HG02885 (cell line): Measurements from ENCODE around the gene REC114.

Experiments
- ATAC-seq: cut with Tn5 transposase; IDR thresholded peaks from one replicate; pipeline ENCODE4 v1.9.1; 2021; ENCODE audit warnings: mild to moderate bottlenecking; ENCODE audit not compliant: unreplicated experiment, poor library complexity

The REC114 gene

DNA sequence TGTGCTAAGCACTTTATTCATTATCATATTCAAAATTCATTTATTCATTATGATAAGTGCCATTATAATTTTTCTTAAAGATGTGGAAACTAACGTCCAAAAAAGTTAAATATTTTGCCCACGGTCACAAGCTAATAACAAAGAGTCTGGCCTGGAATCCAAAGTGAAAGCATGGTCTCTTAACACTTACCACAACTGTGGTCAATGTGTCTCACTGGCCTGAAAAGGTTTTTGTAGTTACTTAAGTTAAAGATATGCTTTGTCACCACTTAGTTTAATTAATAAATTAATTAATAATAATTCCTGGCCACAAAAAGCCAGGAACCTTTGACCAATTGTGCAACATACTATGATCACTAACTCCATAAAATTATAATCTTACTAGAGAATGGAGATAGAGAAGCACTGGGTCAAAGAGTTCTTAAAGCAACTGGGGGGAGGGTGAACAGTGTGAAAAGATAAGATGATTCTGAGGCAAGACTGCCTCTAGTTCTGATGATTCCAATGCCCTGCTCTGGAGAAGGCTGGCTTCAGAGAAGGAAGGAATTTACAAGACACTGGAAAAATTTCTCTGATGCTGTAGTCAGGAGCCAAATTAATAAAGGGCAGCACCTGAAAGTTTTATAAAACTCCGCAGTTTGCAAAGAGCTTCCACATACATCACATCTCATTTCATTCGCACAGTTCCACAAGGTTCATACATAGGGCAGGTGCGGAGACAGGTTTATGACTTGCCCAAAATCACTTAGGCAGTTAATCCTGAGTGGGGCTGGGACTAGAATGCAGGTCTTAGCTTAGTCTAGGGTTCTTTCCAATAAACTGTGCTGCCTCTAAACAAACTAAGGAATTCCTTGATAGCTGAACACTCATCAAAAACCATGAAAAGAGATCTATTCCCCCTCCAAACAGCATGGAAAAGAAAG is 157.7 kb downstream of the REC114 start:
- ATAC-seq = no peak

DNA sequence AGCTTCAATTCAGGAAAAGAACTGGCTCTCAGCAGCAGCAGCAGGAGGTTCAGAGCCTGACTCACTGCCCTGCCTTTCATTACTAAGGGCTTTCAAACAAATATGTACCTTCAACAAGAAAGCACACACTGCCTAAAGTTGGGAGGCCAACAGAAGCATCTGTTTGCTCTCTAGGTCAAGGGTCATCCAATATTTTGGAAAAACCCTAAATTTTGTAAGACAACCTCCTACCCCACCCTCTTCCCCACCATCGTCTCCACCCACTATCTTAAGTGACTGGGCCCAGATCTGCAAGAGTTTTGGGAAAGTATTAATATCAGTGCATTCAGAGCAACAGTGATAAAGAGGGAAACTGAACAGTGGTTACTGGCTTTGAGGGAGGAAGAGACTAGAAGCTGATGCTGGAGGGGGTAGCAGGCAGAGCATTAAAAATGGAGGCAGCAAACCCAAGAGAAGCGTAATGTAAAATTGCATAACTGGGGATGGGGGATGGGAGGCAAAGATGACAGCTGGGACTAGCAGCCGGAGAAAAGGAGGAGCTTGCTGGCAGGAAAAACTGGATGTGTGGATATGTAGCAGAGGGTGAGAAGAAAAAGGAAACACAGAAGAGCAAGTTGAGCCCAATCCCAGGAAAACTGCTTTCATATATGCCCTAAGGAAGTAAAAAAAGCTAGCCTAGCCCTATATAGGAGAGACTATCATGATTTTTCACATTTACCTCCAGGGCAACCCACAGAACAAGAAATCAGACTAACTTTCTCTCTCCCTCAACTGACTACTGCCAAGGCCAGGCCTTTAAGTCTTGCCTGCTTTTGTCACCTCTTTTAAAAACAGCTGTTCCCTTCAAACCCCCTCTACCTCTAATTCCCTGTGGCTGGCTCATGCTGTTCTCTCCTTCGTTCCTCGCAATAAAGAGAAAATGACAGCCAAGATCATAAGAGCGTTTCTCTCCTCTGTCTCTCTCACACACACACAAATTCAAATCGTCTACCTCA is 158.8 kb downstream of the REC114 start:
- no peak for ATAC-seq

DNA sequence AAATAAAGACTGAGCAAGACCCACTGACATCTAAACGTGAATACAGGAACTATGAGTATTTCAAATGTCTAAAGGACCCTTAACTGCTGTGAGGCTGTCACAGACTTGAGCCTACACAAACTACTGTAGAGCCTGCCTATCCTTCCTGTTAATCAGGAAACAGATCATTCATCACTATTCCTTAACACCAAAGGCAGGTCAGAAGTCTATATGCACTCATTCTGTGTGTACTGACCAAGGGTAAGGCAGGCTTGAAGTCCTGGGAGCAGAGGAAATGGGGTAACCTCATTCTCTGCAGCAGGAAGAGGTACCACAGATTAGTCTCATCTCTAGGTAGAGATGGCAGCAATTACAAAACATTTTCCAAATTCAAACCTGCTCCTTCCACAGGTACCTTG is 159.5 kb downstream of the REC114 start:
- no peak for ATAC-seq

DNA sequence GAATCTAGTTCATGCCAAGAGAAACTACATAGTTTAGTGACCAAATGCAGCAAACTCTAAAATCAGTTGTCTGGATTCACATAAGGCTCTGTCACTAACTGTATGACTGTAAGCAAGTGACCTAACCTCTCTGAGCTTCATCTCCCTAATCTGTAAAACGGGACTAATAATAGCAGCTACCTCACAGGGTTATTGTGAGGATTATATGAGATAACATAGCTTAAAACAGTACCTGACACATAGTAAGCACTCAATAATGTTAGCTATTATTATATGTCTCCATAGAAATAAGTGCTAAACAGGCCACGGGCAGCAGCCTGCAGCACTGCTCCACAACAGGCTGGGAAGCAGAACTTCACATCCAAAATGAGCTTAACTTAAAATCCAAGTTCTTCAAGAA is 160.0 kb downstream of the REC114 start:
- ATAC-seq = no peak

DNA sequence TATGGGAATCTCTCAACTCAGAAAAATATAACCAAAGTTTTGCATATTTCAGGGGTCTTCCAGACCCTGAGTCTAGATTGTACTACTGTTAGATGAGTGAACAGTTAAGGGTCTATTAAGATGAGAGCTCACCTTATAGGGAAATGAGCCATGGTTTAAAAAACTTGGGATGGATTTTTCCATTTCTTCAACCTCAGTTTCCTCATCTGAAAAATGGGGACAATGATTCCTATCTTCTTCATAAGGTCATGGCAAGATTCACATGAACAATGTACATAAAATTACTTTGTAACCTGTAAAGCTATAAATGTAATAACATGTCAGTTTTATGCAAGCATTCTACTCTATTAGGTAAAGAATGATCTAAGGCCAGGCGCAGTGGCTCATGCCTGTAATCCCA is 161.5 kb downstream of the REC114 start:
- ATAC-seq = no peak

DNA sequence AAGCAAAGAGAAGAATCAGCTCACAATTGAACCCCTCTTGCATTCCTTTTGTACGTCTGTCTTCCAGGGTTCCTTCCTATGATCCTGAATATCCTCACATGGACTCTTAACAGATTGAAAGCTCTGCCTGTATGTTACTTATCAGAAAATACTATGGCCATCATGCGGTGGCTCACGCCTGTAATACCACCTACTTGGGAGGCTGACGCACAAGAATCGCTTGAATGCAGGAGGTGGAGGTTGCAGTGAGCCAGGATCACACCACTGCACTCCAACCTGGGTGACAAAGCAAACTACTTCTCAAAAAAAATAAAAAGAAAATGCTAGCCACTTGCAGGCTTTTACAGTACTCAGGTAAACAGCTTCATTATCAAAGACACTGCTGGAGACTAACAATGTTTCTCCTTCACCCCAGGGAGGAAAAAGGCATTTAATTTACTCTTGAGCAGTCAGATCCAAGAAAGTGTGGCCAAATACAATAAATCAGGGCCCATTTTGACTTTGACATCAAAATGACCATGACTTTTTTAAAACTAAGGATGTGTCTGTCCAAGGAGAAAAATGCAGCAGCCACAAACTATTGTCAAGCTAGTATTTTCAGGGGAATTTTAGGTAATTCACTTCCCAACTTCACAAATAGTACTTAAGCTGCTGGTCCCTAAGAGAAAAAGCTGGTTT is 162.9 kb downstream of the REC114 start:
- ATAC-seq = no peak

DNA sequence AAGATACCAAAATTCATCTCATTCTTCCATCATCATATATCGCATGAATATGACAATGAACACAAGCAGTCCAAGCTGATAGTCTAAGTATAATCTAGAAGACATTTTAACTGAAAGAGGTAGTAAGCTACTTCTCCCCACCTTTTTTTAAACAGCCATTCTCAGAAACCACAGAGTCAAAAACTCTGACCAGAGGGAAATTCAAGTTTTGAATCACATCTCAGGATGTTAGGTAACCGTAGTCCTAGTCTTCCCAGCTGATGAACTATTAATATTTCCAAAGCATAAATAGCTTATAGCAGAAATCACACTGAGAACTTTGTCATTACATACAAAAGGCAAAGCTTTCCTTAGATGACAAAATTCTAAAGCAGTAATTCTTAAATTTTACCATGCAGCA is 164.4 kb downstream of the REC114 start:
- ATAC-seq = no peak

DNA sequence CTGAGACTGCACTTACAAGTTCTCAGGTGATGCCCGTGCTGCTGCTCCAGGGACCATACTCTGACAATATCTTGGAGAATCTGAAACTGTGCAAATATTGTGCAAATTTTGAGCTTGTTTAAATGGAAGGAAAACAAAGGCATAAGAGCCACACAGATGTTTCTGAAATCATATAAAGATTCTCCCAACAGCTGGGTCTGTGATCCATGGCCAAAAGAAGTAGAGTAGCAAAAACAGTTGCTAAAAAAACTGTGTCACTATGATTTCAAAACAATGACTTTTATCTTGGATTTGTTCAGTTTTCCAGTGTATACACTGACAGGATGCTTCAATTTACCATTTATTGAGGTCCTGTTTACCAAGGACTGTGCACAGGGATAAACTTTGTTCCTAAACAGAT is 164.9 kb downstream of the REC114 start:
- no peak for ATAC-seq

DNA sequence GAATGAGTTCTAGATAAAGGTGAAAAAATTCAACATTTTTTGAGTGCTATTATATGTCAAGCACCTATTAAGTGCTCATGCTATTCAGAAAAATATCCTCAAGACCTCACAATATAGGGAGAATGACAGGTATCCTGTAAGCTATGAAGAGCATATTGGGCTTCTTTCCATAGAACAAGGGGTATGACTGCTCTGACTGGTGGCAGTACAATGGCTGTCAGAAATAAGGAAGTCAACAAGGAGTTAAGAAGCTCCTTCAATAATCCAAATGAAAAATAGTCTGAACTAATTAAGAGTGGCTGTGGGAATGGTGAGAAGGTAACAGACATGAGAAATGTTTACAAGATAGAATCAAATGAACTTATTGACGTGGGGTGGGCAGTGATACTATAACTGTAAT is 165.5 kb downstream of the REC114 start:
- no peak for ATAC-seq

DNA sequence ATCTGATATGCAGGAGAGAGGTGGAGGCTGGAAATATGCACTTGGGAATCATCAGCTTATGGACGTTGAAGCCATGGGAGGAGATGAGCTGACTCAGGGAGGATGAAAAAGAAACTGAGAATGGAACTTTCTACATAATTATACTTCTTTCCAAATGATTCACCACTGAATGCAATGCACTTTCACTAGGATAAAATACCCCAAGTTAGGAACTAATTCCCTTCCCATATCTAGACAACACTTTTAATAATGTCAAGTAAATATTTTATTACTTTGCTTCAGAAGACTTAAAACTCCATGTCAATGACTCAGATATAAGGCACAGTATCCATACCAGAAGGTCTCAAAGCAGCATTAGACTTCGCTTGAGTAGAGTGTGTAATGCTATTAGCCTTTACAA is 166.0 kb downstream of the REC114 start:
- no peak for ATAC-seq
